ENCODE measurements around the gene SLC25A33.

The SLC25A33 gene

DNA sequence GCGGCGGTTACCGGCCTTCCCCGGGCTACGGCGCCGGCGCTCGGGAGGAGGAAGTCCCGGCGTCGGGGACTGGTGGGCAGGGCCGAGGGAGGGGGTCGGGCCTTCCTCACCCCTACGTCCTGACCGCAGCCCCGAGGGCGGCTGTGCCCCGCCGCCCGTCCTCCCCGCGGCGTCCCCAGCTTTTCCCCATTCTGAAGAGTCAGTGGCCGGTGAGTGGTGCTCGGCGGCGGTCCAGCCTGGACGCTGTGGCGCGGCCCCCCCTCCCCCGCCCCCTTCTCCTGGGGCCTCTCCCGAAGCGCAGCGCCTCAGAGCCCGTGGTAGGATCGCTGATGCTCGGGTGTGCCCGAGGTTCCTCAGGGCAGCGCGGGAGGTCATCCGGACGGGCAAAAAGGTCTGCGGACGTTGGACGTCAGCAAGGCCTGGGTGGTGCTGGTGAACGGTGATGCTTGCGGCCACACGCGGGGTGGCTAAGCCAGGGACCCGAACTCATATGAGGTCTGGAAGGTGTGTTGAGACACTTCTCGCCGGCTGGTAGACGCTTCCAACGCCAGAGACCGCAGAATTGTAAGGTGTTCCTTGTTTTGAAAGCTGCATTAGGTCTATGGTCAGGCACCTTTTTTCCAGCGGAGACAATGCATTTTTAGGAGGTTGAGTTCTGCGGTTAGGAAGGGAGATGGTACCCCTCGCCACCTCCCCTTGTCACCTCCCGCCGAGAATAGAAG, 725 bp downstream of the SLC25A33 start (continued):
- TF ChIP-seq, protein P1, sequence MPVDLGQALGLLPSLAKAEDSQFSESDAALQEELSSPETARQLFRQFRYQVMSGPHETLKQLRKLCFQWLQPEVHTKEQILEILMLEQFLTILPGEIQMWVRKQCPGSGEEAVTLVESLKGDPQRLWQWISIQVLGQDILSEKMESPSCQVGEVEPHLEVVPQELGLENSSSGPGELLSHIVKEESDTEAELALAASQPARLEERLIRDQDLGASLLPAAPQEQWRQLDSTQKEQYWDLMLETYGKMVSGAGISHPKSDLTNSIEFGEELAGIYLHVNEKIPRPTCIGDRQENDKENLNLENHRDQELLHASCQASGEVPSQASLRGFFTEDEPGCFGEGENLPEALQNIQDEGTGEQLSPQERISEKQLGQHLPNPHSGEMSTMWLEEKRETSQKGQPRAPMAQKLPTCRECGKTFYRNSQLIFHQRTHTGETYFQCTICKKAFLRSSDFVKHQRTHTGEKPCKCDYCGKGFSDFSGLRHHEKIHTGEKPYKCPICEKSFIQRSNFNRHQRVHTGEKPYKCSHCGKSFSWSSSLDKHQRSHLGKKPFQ (tag by site-specific recombination; IDR thresholded peaks at IDR 0.05): no peak
- peak; percentile 69 for TF ChIP-seq ZBTB8A (tag by site-specific recombination; IDR thresholded peaks at IDR 0.05)
- no peak for TF ChIP-seq ZNF311 (tag by site-specific recombination; IDR thresholded peaks at IDR 0.05; ENCODE audit: borderline replicate concordance)
- no peak for TF ChIP-seq ZNF555 (tag by site-specific recombination; conservative IDR thresholded peaks at IDR 0.05)
- TF ChIP-seq ZNF670 (tag by site-specific recombination; IDR thresholded peaks at IDR 0.05; ENCODE audit: low read depth): no peak
- TF ChIP-seq, protein P2, sequence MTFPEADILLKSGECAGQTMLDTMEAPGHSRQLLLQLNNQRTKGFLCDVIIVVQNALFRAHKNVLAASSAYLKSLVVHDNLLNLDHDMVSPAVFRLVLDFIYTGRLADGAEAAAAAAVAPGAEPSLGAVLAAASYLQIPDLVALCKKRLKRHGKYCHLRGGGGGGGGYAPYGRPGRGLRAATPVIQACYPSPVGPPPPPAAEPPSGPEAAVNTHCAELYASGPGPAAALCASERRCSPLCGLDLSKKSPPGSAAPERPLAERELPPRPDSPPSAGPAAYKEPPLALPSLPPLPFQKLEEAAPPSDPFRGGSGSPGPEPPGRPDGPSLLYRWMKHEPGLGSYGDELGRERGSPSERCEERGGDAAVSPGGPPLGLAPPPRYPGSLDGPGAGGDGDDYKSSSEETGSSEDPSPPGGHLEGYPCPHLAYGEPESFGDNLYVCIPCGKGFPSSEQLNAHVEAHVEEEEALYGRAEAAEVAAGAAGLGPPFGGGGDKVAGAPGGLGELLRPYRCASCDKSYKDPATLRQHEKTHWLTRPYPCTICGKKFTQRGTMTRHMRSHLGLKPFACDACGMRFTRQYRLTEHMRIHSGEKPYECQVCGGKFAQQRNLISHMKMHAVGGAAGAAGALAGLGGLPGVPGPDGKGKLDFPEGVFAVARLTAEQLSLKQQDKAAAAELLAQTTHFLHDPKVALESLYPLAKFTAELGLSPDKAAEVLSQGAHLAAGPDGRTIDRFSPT (tag by site-specific recombination; IDR thresholded peaks at IDR 0.05): no peak
- no peak for TF ChIP-seq ZNF626 (tag by site-specific recombination; IDR thresholded peaks at IDR 0.05)

DNA sequence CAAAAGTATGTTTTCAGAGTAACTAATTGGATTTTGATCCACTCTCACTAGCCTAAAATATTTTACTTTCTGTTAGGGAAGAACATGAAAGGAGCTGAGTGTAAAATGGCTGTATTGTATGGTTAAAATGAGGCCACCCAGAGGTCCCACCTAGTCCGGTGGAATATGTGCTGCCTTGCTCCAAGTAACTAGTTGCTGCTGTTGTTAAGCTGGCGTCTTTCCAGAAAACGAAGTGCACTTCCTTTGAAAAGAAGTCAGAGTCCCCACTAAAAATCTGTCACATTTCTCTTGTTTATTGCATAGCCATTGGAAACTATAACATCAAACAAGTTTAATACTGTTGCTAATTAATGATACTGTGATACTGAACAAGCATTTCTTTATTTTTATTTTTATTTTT, 3.2 kb downstream of the SLC25A33 start:
- no peak overlapping the region for H3K27ac ChIP-seq (ENCODE audit: extremely low read depth, low read depth, low read length)
- H3K4me1 ChIP-seq (ENCODE audit: control insufficient read depth, insufficient read depth, low read length): peaks cover 12% of the 10 kb centered on the region
- TF ChIP-seq SCRT2 (tag by site-specific recombination; IDR thresholded peaks at IDR 0.05) (peak; percentile 73), ZNF10 (tag by site-specific recombination; IDR thresholded peaks at IDR 0.05) (peak; percentile 69; the same call in 1 of the 2 replicates)
- TF ChIP-seq, protein P3, sequence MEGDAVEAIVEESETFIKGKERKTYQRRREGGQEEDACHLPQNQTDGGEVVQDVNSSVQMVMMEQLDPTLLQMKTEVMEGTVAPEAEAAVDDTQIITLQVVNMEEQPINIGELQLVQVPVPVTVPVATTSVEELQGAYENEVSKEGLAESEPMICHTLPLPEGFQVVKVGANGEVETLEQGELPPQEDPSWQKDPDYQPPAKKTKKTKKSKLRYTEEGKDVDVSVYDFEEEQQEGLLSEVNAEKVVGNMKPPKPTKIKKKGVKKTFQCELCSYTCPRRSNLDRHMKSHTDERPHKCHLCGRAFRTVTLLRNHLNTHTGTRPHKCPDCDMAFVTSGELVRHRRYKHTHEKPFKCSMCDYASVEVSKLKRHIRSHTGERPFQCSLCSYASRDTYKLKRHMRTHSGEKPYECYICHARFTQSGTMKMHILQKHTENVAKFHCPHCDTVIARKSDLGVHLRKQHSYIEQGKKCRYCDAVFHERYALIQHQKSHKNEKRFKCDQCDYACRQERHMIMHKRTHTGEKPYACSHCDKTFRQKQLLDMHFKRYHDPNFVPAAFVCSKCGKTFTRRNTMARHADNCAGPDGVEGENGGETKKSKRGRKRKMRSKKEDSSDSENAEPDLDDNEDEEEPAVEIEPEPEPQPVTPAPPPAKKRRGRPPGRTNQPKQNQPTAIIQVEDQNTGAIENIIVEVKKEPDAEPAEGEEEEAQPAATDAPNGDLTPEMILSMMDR (tag by site-specific recombination; IDR thresholded peaks at IDR 0.05): no peak
- TF ChIP-seq, protein P4, sequence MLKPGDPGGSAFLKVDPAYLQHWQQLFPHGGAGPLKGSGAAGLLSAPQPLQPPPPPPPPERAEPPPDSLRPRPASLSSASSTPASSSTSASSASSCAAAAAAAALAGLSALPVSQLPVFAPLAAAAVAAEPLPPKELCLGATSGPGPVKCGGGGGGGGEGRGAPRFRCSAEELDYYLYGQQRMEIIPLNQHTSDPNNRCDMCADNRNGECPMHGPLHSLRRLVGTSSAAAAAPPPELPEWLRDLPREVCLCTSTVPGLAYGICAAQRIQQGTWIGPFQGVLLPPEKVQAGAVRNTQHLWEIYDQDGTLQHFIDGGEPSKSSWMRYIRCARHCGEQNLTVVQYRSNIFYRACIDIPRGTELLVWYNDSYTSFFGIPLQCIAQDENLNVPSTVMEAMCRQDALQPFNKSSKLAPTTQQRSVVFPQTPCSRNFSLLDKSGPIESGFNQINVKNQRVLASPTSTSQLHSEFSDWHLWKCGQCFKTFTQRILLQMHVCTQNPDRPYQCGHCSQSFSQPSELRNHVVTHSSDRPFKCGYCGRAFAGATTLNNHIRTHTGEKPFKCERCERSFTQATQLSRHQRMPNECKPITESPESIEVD (tag by site-specific recombination; IDR thresholded peaks at IDR 0.05): 0 out of 2 replicates have a peak, but pooled peaks have one; percentile 13
- no peaks in the 10 kb centered on the region for H3K9me3 ChIP-seq (ENCODE audit: control insufficient read depth, insufficient read depth, low read depth, low read length)
- ChIA-PET POLR2A (no interaction called here), CTCF (interaction anchor here (0.9 kb wide), 1 partner anchor 253 kb away, joined by 4 read pairs; no protein-coding TSS in a partner anchor)
- no peak overlapping the region for H3K4me3 ChIP-seq (ENCODE audit: low read depth, low read length)
- no peaks in the 10 kb centered on the region for H3K36me3 ChIP-seq (ENCODE audit: control insufficient read depth in 2 of 2, insufficient read depth in 1 of 2, low read length in 2 of 2)

DNA sequence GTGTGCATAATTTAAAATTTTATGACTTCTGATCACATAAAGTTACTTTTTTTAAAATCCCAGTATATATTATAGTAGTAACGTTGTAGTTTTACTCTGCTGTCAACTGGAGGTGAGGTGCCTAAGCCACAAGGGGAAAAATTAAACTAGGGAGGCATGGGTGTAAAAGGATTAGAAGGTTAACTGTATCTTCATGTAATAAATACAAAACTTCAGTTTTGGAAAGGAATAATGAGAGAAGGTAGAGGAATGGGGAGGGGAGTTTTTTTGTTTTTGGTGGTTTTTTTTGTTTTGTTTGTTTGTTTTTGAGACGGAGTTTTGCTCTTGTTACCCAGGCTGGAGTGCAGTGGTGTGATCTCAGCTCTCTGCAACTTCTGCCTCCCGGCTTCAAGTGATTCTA, 5.7 kb downstream of the SLC25A33 start:
- Histone ChIP-seq H3K4me3 (ENCODE audit: low read depth, low read length) (no peak overlapping the region), H3K9me3 (ENCODE audit: control insufficient read depth, insufficient read depth, low read depth, low read length) (no peaks in the 10 kb centered on the region), H3K27ac (ENCODE audit: extremely low read depth, low read depth, low read length) (no peak overlapping the region), H3K4me1 (ENCODE audit: control insufficient read depth, insufficient read depth, low read length) (peaks cover 7% of the 10 kb centered on the region; the same call in 1 of the 2 replicates), H3K36me3 (ENCODE audit: control insufficient read depth in 2 of 2, insufficient read depth in 1 of 2, low read length in 2 of 2) (no peaks in the 10 kb centered on the region)
- ChIA-PET POLR2A (no interaction called here), CTCF (interaction anchor here (0.7 to 1.1 kb wide), 2 partner anchors 53 to 258 kb away, joined by 3 read pairs; no protein-coding TSS in a partner anchor)
- TF ChIP-seq ZNF311 (tag by site-specific recombination; IDR thresholded peaks at IDR 0.05; ENCODE audit: borderline replicate concordance): no peak
- TF ChIP-seq, protein P4 (tag by site-specific recombination; IDR thresholded peaks at IDR 0.05): peak; percentile 67
- TF ChIP-seq, protein P5, sequence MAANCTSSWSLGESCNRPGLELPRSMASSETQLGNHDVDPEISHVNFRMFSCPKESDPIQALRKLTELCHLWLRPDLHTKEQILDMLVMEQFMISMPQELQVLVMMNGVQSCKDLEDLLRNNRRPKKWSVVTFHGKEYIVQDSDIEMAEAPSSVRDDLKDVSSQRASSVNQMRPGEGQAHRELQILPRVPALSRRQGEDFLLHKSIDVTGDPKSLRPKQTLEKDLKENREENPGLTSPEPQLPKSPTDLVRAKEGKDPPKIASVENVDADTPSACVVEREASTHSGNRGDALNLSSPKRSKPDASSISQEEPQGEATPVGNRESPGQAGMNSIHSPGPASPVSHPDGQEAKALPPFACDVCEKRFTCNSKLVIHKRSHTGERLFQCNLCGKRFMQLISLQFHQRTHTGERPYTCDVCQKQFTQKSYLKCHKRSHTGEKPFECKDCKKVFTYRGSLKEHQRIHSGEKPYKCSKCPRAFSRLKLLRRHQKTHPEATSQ (tag by site-specific recombination; IDR thresholded peaks at IDR 0.05): no peak
- TF ChIP-seq ZNF776 (tag by site-specific recombination; IDR thresholded peaks at IDR 0.05; ENCODE audit: borderline replicate concordance): no peak
- TF ChIP-seq ZNF335 (tag by site-specific recombination; conservative IDR thresholded peaks at IDR 0.05): no peak
- TF ChIP-seq, protein P6, sequence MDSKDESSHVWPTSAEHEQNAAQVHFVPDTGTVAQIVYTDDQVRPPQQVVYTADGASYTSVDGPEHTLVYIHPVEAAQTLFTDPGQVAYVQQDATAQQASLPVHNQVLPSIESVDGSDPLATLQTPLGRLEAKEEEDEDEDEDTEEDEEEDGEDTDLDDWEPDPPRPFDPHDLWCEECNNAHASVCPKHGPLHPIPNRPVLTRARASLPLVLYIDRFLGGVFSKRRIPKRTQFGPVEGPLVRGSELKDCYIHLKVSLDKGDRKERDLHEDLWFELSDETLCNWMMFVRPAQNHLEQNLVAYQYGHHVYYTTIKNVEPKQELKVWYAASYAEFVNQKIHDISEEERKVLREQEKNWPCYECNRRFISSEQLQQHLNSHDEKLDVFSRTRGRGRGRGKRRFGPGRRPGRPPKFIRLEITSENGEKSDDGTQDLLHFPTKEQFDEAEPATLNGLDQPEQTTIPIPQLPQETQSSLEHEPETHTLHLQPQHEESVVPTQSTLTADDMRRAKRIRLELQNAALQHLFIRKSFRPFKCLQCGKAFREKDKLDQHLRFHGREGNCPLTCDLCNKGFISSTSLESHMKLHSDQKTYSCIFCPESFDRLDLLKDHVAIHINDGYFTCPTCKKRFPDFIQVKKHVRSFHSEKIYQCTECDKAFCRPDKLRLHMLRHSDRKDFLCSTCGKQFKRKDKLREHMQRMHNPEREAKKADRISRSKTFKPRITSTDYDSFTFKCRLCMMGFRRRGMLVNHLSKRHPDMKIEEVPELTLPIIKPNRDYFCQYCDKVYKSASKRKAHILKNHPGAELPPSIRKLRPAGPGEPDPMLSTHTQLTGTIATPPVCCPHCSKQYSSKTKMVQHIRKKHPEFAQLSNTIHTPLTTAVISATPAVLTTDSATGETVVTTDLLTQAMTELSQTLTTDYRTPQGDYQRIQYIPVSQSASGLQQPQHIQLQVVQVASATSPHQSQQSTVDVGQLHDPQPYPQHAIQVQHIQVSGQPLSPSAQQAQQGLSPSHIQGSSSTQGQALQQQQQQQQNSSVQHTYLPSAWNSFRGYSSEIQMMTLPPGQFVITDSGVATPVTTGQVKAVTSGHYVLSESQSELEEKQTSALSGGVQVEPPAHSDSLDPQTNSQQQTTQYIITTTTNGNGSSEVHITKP (tag by site-specific recombination; IDR thresholded peaks at IDR 0.05): peak; percentile 73
- TF ChIP-seq KLF1 (tag by site-specific recombination; IDR thresholded peaks at IDR 0.05): no peak

Data from HEK293 (cell line).